Neural cell (in vitro differentiated cells): ENCODE results near the gene SLC9A7. TPM values are rescaled to one million over a fixed set of nuclear protein-coding genes. Genes with fewer than 3 reads are reported as not detected.

Experiments used
- H2AFZ ChIP-seq: fragments of 200-600, 300-800 bp; sonication (generic), shearing (Covaris generic); 2 replicates; pipeline ENCODE4 v1.6.0; 2014; ENCODE audit warnings: low read depth, mild to moderate bottlenecking, antibody characterized with exemption, low read length, moderate library complexity
- H3F3A ChIP-seq: fragments of 200-600 bp; shearing (Covaris generic); 2 replicates; pipeline ENCODE4 v1.6.1; 2016; ENCODE audit warnings: mild to moderate bottlenecking, moderate library complexity, mixed read lengths, antibody characterized with exemption, low read length; ENCODE audit not compliant: insufficient read depth, poor library complexity, severe bottlenecking
- H3K27ac ChIP-seq: fragments of 200-600, 300-800 bp; sonication (generic), shearing (Covaris generic); 2 replicates; pipeline ENCODE4 v1.5.1; 2014; ENCODE audit warnings: mild to moderate bottlenecking, low read length, moderate library complexity
- H3K27me3 ChIP-seq: fragments of 300-800, 200-600 bp; sonication (generic), shearing (Covaris generic); 2 replicates; pipeline ENCODE4 v1.6.0; 2014; ENCODE audit warnings: mild to moderate bottlenecking, low read depth, low read length, moderate library complexity; ENCODE audit not compliant: insufficient read depth
- H3K36me3 ChIP-seq: fragments of 300-800, 200-600 bp; sonication (generic), shearing (Covaris generic); 2 replicates; pipeline ENCODE4 v1.5.1; 2014; ENCODE audit warnings: mild to moderate bottlenecking, antibody characterized with exemption, low read length, moderate library complexity; ENCODE audit not compliant: insufficient read depth
- H3K4me2 ChIP-seq: fragments of 300-800, 200-600 bp; sonication (generic), shearing (Covaris generic); 2 replicates; pipeline ENCODE4 v1.6.0; 2014; ENCODE audit warnings: mild to moderate bottlenecking, low read length
- H3K4me3 ChIP-seq: fragments of 300-800, 200-600 bp; sonication (generic), shearing (Covaris generic); 2 replicates; pipeline ENCODE4 v1.5.1; 2014; ENCODE audit warnings: mild to moderate bottlenecking, low read length, moderate library complexity
- H3K79me2 ChIP-seq: fragments of 200-600 bp; shearing (Covaris generic); replicated peaks from 2 replicates; pipeline ENCODE4 v1.6.0; 2014; ENCODE audit warnings: mild to moderate bottlenecking, low read length, moderate library complexity; ENCODE audit not compliant: insufficient read depth
- H3K9ac ChIP-seq: fragments of 300-800, 200-600 bp; sonication (generic), shearing (Covaris generic); 2 replicates; pipeline ENCODE4 v1.6.1; 2016; ENCODE audit warnings: mild to moderate bottlenecking, low read length, mixed read lengths
- H3K9me2 ChIP-seq: fragments of 200-600 bp; shearing (Covaris generic); 2 replicates; pipeline ENCODE4 v1.6.1; 2016; ENCODE audit warnings: mild to moderate bottlenecking, low read length, mixed read lengths; ENCODE audit not compliant: insufficient read depth
- H3K9me3 ChIP-seq: fragments of 200-600, 300-800 bp; sonication (generic), shearing (Covaris generic); 2 replicates; pipeline ENCODE4 v1.6.1; 2016; ENCODE audit warnings: mild to moderate bottlenecking, mixed run types, low read length, moderate library complexity, mixed read lengths
- H4K20me1 ChIP-seq: fragments of 200-600 bp; shearing (Covaris generic); 2 replicates; pipeline ENCODE4 v1.6.1; 2016; ENCODE audit warnings: mild to moderate bottlenecking, mixed run types; ENCODE audit not compliant: insufficient read depth
- EP300 ChIP-seq: fragments of 450-650 bp; conservative IDR thresholded peaks from 2 replicates; pipeline ENCODE4 v1.6.1; 2014; ENCODE audit warnings: antibody characterized with exemption, mild to moderate bottlenecking, moderate library complexity; ENCODE audit not compliant: poor library complexity, severe bottlenecking
- EZH2 ChIP-seq: fragments of 200-600, 300-800 bp; shearing (Covaris generic), sonication (generic); IDR thresholded peaks from 2 replicates; pipeline ENCODE4 v1.6.1; 2014; ENCODE audit warnings: antibody characterized with exemption, low read length, borderline replicate concordance, mild to moderate bottlenecking; ENCODE audit not compliant: insufficient read depth, poor library complexity, severe bottlenecking
- MXI1 ChIP-seq: fragments of 450-650 bp; conservative IDR thresholded peaks from 2 replicates; pipeline ENCODE4 v1.6.1; 2014; ENCODE audit warnings: antibody characterized with exemption, mild to moderate bottlenecking; ENCODE audit not compliant: poor library complexity, severe bottlenecking
- POLR2AphosphoS5 ChIP-seq: IDR thresholded peaks from 2 replicates; pipeline ENCODE4 v1.6.1; 2012
- RAD21 ChIP-seq: fragments of 450-650 bp; conservative IDR thresholded peaks from 2 replicates; pipeline ENCODE4 v1.6.1; 2014; ENCODE audit warnings: antibody characterized with exemption, mild to moderate bottlenecking, moderate library complexity
- SMC3 ChIP-seq: fragments of 450-650 bp; conservative IDR thresholded peaks from 2 replicates; pipeline ENCODE4 v1.6.1; 2014; ENCODE audit warnings: antibody characterized with exemption, mild to moderate bottlenecking, moderate library complexity; ENCODE audit not compliant: poor library complexity
- TAF1 ChIP-seq: IDR thresholded peaks from 2 replicates; pipeline ENCODE4 v1.6.1; 2012; ENCODE audit warnings: low read depth
- polyA plus RNA-seq: library from polyadenylated mRNA; depleted of rRNA; stranded (reverse); fragments of >200 nt; gene quantifications from 2 replicates; pipeline ENCODE4 v1.2.3, GENCODE V29; 2014
- TF ChIP-seq, protein P1 (sequence below): fragments of 450-650 bp; IDR thresholded peaks from 2 replicates; pipeline ENCODE4 v1.5.1; 2014; ENCODE audit warnings: antibody characterized with exemption, mild to moderate bottlenecking, moderate library complexity; ENCODE audit not compliant: poor library complexity, severe bottlenecking
- TF ChIP-seq, protein P2 (sequence below): IDR thresholded peaks from 2 replicates; pipeline ENCODE4 v1.6.1; 2012; ENCODE audit warnings: borderline replicate concordance

Gene SLC9A7
- polyA plus RNA-seq, 1 donor from 2014 or later, result 12.1 TPM

GRCh38 chrX:46643636-46644035 is 115.3 kb downstream of the SLC9A7 start:
- Histone ChIP-seq H3K27me3 (no peaks in the 10 kb centered on the region), H3K4me2 (no peak overlapping the region), H3K79me2 (no peaks in the 10 kb centered on the region), H2AFZ (no peak overlapping the region), H3K27ac (no peak overlapping the region), H4K20me1 (no peaks in the 10 kb centered on the region), H3K36me3 (no peaks in the 10 kb centered on the region), H3F3A (no peaks in the 10 kb centered on the region), H3K9ac (no peak overlapping the region), H3K4me3 (no peak overlapping the region), H3K9me2 (no peaks in the 10 kb centered on the region), H3K9me3 (no peaks in the 10 kb centered on the region)
- no peak for TF ChIP-seq POLR2AphosphoS5
- TF ChIP-seq, protein P1, sequence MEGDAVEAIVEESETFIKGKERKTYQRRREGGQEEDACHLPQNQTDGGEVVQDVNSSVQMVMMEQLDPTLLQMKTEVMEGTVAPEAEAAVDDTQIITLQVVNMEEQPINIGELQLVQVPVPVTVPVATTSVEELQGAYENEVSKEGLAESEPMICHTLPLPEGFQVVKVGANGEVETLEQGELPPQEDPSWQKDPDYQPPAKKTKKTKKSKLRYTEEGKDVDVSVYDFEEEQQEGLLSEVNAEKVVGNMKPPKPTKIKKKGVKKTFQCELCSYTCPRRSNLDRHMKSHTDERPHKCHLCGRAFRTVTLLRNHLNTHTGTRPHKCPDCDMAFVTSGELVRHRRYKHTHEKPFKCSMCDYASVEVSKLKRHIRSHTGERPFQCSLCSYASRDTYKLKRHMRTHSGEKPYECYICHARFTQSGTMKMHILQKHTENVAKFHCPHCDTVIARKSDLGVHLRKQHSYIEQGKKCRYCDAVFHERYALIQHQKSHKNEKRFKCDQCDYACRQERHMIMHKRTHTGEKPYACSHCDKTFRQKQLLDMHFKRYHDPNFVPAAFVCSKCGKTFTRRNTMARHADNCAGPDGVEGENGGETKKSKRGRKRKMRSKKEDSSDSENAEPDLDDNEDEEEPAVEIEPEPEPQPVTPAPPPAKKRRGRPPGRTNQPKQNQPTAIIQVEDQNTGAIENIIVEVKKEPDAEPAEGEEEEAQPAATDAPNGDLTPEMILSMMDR, result no peak
- no peak for TF ChIP-seq TAF1
- TF ChIP-seq EZH2, result no peak
- TF ChIP-seq EP300, result no peak
- no peak for TF ChIP-seq MXI1
- no peak for TF ChIP-seq SMC3

GRCh38 chrX:46642145-46642544 is 116.8 kb downstream of the SLC9A7 start:
- Histone ChIP-seq H3K9me2 (no peaks in the 10 kb centered on the region), H3K27ac (no peak overlapping the region), H2AFZ (no peak overlapping the region), H3K79me2 (no peaks in the 10 kb centered on the region), H3K9ac (no peak overlapping the region), H3K9me3 (no peaks in the 10 kb centered on the region), H3F3A (no peaks in the 10 kb centered on the region), H3K4me2 (no peak overlapping the region), H4K20me1 (no peaks in the 10 kb centered on the region), H3K27me3 (no peaks in the 10 kb centered on the region), H3K36me3 (no peaks in the 10 kb centered on the region), H3K4me3 (no peak overlapping the region)
- TF ChIP-seq, protein P1, result no peak
- TF ChIP-seq SMC3, result no peak
- no peak for TF ChIP-seq TAF1
- TF ChIP-seq MXI1, result no peak
- no peak for TF ChIP-seq RAD21
- TF ChIP-seq, protein P2, sequence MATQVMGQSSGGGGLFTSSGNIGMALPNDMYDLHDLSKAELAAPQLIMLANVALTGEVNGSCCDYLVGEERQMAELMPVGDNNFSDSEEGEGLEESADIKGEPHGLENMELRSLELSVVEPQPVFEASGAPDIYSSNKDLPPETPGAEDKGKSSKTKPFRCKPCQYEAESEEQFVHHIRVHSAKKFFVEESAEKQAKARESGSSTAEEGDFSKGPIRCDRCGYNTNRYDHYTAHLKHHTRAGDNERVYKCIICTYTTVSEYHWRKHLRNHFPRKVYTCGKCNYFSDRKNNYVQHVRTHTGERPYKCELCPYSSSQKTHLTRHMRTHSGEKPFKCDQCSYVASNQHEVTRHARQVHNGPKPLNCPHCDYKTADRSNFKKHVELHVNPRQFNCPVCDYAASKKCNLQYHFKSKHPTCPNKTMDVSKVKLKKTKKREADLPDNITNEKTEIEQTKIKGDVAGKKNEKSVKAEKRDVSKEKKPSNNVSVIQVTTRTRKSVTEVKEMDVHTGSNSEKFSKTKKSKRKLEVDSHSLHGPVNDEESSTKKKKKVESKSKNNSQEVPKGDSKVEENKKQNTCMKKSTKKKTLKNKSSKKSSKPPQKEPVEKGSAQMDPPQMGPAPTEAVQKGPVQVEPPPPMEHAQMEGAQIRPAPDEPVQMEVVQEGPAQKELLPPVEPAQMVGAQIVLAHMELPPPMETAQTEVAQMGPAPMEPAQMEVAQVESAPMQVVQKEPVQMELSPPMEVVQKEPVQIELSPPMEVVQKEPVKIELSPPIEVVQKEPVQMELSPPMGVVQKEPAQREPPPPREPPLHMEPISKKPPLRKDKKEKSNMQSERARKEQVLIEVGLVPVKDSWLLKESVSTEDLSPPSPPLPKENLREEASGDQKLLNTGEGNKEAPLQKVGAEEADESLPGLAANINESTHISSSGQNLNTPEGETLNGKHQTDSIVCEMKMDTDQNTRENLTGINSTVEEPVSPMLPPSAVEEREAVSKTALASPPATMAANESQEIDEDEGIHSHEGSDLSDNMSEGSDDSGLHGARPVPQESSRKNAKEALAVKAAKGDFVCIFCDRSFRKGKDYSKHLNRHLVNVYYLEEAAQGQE, result no peak
- no peak for TF ChIP-seq EZH2
- no peak for TF ChIP-seq EP300
- TF ChIP-seq POLR2AphosphoS5, result no peak
